Uterus (tissue), 2 donors: ENCODE measurements around the gene SLC2A6.

ENCODE experiments used
- CTCF ChIP-seq, 4 experiments: fragments of 200-600 bp in 2 of 4; fragments of 450-650 bp in 2 of 4; sonication (generic) in 2 of 4; IDR thresholded peaks; one replicate each; pipeline ENCODE4 v1.5.1; 2016 to 2019; ENCODE audit warnings: antibody characterized with exemption in 4 of 4, mild to moderate bottlenecking in 2 of 4, moderate library complexity in 1 of 4
- POLR2A ChIP-seq, 2 donors: fragments of 450-650 bp; IDR thresholded peaks; one replicate each; pipeline ENCODE4 v1.6.1; 2016; ENCODE audit warnings: antibody characterized with exemption in 2 of 2, mild to moderate bottlenecking in 1 of 2, moderate library complexity in 1 of 2

- TF ChIP-seq CTCF (IDR thresholded peaks at IDR 0.05) (no peak), POLR2A (IDR thresholded peaks at IDR 0.05) (no peak)
These were observed 20.1 kb downstream of the SLC2A6 start for GRCh38 chr9:133458643-133459312.
